GM19324 (cell line): ENCODE measurements around the gene HAUS5.

Experiments used
- ATAC-seq: cut with Tn5 transposase; IDR thresholded peaks from one replicate; pipeline ENCODE4 v1.9.1; 2021; ENCODE audit warnings: mild to moderate bottlenecking, moderate library complexity; ENCODE audit not compliant: unreplicated experiment, low FRiP score

The HAUS5 gene

DNA sequence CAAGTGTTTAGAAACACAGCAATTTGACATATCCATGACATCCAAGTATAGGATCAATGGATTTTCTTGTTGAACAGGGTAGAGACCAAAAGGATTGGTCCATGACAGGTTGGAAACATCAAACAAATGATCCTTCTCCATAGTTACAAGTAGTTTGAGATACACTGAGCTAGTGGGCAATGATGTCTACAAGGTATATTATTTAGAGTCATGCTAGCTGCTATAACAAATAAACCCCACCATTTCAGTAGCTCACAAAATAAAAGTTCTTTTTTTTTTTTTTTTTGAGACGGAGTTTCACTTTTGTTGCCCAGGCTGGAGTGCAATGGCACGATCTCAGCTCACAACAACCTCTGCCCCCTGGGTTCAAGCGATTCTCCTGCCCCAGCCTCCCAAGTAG is 4.9 kb upstream of the HAUS5 start:
- no peak for ATAC-seq

DNA sequence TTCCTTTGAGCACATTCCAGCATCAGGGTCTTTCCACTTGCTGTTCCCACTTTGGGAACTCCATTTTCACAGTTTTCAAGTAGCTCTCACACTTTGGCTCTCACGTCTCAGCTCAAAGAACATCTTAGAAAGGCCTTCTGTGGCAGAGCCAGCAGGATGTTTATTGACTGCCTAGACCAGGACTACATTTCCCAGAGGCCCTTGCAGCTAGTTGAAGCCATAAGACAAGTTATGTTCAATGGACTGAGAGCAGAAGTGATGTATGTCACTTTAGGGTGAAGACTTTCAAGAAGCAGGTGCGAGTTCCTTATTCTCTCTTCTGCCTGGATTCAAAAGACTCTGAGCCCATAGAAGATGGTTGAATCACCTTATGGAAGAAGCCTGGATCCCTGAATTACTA is 4.3 kb upstream of the HAUS5 start:
- ATAC-seq, result no peak

DNA sequence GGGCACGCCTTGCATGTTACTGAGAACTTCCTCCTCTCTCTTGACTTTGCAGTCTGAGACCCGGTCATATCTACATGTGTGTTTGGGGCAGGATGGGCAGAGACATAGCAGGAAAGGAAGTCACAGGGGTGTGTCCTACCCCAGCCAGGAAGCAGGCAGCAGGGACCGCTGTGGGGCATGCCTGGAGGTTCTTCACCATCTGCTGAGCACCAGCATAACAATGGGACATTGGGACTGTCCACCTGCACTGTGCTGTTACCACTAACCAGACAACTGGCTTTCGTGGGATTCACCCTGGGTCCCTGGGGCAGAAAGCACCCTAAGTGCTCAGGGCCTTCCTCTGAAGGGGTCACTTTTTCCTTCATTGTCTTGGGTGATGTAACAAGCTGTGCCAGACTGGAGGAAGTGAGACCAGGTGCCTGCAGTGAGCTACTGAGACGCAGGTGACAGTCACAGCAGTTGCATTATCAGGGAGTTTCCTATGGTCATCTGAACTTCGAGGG is 2.6 kb upstream of the HAUS5 start:
- ATAC-seq, result no peak

DNA sequence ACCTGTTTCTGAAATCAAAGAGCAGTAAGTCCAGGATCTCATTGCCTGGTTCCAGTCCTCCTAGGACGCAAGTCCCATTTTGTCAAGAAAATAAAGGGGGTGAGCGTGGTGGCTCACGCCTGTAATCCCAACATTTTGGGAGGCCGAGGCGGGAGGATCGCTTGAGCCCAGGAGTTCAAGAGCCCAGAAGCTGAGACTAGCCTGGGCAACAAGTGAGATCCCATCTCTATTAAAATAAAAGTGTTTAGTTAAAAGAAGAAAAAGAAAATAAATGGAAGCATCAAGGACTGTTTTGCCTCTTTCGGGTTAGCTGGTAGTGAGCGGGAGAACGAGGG is 344 bp upstream of the HAUS5 start:
- no peak for ATAC-seq

DNA sequence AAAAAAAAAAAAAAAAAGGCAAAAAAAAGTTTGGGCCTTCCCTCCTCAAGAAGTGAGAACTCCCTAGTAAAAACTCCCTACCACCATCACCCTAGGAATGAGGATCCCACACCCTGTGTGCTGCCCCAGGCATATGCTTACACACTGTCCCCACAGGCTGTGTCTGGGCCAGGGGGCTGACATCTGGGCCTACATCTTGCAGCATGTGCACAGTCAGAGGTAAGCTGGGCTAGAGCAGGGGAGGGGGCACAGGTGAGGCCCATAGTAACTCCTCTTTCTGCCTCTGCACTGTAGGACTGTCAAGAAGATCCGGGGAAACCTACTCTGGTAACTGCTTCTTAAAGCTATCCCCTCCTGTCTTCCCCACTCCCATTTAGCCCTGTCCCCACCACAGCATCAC is 1.0 kb downstream of the HAUS5 start:
- ATAC-seq, result no peak

DNA sequence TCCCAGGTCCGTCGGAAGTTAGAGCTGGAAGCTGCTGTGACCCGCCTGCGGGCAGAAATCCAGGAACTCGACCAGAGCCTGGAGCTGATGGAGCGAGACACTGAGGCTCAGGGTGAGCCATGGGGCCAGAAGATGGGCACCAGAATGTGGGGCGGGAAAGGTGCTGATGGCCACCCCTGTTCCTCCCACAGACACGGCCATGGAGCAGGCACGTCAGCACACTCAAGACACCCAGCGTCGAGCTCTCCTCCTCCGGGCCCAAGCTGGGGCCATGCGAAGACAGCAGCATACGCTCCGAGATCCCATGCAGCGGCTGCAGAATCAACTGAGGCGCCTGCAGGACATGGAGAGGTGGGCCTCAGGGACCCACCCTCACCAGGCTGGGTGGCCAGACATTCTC is 2.5 kb downstream of the HAUS5 start:
- ATAC-seq, result no peak

DNA sequence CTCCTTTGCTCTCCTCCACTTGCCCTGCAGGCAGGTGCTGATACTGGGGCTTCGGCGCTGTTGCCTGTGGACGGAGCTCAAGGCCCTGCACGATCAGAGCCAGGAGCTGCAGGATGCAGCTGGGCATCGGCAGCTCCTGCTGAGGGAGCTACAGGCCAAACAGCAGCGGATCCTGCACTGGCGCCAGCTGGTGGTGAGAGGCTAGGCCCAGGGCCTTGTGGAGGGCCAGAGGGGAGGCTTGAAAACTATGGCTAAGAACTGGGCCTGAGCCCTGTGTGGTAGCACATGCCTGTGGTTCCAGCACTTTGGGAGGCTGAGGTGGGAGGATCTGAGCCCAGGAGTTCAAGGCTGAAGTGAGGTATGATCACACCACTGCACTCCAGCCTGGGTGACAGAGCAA is 6.3 kb downstream of the HAUS5 start:
- no peak for ATAC-seq

DNA sequence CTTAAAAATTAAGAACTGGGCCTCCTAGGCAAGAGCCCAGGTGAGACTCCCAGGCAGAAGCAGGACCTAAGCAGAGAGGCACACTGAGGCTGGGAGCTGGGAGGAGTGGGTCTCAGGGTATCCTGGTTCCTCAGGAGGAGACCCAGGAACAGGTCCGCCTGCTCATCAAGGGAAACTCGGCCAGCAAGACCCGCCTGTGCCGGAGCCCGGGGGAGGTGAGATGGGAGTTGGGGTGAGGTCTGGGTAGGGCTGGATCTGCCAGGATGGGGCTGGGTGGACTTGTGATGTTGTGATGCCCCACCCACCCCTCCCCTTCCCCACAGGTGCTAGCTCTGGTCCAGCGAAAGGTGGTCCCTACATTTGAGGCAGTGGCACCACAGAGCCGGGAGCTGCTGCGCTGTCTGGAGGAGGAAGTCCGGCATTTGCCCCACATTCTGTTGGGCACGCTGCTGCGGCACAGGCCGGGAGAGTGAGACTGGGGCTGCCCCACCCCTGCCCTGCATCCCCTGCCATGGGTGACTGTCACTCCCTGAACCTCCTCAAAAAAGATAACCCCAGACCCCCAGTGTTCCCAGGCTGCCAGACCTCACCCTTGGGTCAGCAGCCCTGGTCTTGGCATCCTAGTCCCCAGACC is 6.9 kb downstream of the HAUS5 start:
- ATAC-seq, result no peak

DNA sequence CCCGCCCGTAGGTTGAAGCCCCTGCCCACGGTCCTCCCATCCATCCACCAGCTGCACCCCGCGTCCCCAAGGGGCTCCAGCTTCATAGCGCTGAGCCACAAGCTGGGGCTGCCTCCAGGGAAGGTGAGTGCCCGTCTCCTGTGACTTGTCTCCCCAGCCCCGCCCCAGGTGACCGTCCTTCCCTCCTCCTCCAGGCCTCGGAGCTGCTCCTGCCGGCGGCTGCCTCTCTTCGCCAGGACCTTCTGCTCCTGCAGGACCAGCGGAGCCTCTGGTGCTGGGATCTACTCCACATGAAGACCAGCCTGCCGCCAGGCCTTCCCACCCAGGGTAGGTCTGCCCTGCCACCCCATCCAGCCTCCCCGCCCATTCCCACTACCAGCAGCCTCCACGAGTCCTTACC is 7.5 kb downstream of the HAUS5 start:
- ATAC-seq, result no peak

DNA sequence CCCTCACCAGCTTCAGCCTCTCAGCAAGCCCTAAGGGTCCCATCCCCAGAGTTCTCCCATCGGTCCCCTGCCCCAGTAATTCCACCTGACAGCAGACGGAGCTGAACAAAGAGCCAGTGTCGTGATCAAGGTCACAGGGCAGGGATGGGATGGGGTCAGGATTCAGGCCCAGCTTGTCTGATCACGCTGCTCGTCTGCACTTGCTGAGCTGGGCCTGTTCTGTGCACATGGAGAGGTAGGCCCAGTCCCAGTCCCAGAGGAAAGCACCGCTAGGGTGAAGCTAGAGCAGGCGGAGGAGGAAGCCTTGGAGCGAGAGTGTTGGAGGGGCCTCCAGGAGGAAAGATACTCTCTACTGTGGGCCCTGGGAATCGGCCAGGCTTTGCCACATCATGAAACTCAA is 9.2 kb downstream of the HAUS5 start:
- ATAC-seq, result no peak

DNA sequence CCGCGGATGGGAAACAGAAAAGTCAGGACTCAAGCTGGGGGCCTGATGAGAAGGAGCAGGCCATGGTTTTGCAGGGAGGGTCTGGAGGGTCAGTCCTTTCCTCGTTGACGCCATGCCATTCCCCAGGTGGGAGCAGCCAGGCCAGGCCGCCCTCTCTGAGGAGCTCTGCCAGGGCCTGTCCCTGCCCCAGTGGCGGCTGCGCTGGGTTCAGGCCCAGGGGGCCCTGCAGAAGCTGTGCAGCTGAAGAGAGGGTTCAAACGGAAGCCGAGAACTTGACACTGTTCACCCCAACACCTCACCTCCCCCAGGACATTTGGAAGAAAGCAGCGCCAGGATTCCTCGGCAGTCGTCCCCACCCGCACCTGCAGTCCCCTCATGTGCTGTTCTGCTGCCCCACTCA is 10.2 kb downstream of the HAUS5 start:
- no peak for ATAC-seq

DNA sequence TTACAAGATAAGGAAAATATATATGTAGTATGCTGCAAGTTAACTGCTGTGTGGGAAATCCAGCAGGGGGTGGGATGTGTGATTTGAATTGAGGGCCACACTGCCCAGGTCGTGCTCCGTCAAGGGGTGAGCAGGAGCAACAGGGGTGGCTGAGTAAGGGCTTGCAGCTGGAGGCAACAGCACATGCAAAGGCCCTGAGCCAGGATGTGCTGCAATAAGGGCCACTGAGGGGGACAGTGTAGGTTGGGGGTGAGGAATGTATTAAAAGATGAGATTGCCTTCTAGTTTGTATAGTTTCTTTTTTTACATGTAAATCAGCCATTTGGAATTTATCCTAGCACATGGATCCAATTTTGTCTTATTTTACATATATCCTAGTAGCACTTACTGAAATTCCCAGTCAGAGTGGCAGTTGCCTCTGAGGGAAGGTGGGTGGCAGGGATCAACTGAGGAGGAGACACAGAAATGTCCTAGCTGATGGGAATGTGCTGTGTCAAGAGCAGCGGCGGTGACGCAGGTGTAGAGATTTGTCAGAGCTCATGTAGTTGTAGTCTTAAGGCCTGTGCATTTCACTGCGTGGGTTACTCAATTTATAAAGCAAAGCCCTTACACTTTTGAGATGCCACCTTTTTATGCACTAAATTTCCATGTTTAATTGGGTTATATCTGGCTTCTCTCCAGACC is 10.9 kb downstream of the HAUS5 start:
- ATAC-seq, result no peak

DNA sequence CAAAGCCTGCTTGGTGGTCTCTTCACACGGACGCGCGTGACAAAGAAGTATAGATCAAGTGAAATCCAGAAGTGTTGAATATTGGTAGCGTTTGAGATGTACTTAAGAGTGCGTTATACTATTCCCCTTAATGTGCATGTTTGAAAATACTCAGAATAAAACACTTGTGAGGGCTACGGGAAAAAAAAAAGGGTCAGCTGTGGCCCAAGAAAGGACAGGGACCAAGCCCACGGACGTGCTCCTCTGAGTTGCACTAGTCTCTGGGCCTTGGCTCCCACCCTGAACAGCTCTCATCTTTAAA is 15.7 kb downstream of the HAUS5 start:
- ATAC-seq, result no peak

DNA sequence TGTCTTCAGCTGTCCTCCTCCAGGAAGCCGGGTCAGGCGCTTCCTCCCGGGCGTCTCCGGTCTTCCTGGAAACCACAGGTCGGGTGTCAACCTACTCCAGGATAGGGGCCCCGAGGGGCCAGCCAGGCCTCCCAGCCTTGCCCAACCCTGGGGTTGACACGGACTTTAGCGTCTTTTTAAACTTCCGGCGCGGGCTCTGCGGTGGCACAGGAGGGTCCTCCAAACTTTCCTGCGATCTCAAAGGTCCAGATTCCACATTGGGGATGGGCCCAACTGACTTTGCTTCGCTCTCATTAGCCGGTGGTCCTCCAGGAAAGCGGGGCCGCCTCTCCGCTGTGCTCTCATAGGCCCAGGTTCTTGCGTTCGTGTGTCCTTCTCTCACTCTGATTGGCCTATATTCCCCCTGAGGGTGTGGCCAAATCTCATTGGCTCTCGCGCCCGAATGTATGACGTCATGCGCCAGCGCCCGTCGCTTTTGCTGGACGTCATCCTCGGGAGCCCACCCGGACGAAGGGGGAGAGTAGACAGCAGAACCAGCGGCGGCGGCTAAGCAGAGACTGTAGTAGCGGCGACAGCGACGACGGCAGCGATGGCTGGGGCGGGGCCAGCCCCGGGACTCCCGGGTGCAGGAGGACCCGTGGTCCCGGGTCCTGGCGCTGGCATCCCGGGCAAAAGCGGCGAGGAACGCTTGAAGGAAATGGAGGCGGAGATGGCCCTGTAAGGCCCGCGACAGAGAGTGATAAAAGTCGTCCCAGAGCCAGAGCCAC is 16.2 kb downstream of the HAUS5 start, which contains the start of gene RBM42:
Gene RBM42, plus strand, starts transcription at position 472 of the 767 bp plus-strand sequence. Its CDS starts 118 bp downstream, at position 590.
- peak; percentile 95 for ATAC-seq

DNA sequence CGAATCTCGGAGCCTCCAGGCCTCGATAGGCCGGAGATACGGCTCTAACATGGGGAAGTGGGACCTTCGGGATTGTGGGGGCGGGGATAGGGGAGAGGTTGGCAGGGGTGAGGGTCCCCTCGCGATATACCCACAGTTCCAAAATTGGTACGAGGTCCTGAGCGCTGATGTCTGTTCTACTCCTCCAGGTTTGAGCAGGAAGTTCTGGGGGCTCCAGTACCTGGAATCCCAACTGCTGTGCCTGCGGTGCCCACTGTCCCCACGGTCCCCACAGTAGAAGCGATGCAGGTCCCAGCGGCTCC is 16.7 kb downstream of the HAUS5 start:
- ATAC-seq, result peak; percentile 4

DNA sequence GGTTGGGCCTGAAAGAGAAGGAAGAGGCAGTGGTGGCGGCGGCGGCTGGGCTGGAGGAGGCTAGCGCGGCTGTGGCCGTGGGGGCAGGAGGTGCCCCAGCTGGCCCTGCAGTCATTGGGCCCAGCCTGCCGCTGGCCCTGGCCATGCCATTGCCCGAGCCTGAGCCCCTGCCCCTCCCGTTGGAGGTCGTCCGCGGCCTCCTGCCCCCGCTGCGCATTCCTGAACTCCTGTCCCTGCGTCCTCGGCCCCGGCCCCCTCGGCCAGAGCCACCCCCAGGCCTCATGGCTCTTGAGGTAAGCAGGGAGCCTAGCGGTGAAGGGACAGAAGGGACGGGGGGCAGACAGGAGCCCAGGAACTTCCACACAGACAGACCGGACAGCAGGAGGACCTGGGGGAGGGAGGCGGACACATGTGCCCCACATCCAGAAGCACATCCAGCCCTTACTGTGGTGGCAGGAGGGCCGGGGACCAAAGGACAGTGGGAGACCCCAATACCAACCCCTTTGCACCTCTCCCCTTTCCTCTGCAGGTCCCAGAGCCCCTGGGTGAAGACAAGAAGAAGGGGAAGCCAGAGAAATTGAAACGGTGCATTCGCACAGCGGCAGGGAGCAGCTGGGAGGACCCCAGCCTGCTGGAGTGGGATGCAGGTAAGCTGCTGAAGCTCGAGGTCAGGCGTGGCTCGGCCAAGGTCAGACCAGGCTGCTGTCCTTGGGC is 21.3 kb downstream of the HAUS5 start:
- ATAC-seq, result no peak

DNA sequence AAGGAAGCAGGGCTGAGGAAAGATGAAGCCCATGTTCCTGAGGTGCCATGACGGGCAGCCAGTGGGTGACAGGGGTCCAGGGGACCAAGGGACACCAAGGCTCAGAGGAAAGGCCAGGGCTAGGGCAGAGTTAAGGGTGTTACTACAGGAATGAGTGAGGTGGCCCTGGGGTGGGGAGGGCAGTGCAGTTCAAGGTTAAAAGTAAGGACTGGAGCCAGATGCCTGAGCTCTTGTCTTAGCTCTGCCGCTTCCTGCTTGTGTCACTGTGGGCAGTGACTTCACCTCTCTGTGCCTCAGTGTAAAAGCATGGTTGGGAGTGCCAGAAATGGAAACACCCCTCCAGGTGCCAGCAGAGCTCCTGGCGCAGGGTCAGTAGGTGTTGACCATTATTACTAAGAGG is 24.1 kb downstream of the HAUS5 start:
- ATAC-seq, result no peak

DNA sequence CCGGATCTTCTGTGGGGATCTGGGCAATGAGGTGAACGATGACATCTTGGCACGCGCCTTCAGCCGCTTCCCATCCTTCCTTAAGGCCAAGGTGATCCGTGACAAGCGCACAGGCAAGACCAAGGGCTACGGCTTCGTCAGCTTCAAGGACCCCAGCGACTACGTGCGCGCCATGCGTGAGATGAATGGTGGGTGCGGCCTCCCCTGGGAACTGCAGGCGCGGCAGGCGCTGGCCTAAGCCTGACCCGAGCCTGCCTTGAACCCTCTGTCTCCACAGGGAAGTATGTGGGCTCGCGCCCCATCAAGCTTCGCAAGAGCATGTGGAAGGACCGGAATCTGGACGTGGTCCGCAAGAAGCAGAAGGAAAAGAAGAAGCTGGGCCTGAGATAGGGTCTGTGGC is 24.6 kb downstream of the HAUS5 start:
- ATAC-seq, result no peak

DNA sequence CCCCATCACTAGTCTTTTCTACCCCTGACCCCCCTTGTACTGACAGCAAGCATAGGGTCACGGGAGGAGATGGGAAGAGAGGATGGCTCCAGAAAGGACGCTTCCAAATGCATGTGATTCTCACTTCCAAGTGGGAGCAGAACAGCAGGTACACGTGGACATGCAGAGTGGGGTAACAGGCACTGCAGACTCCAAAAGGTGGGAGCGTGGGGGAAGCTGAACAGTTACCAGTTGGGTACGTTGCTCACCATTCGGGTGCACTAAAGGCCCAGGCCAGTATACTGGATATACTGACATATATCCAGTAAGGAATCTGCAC is 26.7 kb downstream of the HAUS5 start:
- no peak for ATAC-seq

DNA sequence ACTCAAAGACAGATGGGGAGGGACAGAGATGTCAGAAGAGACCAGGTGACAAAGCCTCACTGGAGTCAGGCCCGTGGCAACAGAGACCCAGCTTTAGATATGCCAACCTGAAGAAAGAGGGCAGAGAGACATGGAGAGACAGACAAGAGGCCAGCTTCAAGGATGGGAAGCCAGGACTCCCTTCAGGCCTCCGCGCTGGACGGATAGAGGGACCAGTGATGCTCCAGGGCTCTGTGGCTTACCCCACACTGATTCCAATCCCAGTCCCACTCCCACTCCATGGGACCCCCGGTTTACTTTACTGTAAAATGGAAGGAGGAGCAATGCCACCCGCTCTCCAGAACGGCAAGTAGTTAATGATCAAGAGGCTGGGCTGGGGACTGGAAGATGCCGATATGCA is 27.3 kb downstream of the HAUS5 start:
- no peak for ATAC-seq

DNA sequence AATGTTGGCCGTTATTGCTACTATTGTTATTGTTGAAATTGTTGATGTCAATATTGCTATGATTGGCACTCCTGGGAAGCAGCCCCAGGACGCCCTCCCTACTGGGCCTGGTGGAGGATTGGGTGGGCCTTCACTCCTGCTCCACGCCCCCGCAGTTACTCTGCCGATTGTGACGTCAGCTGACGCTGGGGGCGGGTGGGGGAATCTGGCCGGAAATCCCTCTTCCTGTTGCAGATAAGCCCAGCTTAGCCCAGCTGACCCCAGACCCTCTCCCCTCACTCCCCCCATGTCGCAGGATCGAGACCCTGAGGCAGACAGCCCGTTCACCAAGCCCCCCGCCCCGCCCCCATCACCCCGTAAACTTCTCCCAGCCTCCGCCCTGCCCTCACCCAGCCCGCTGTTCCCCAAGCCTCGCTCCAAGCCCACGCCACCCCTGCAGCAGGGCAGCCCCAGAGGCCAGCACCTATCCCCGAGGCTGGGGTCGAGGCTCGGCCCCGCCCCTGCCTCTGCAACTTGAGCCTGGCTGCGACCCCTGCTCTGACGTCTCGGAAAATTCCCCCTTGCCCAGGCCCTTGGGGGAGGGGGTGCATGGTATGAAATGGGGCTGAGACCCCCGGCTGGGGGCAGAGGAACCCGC is 29.1 kb downstream of the HAUS5 start, which contains the start of gene ETV2:
Gene ETV2, plus strand, starts transcription at position 231 of the 637 bp plus-strand sequence. CDS start 716 bp downstream, outside the sequence.
- ATAC-seq, result no peak
